ENCODE results near the gene PIP4K2A.
"Not testable (repeated sequence)": the region's sequence is repeated elsewhere in the genome, so short reads cannot be mapped to it uniquely, and the experiment has no call there.

PIP4K2A gene

DNA sequence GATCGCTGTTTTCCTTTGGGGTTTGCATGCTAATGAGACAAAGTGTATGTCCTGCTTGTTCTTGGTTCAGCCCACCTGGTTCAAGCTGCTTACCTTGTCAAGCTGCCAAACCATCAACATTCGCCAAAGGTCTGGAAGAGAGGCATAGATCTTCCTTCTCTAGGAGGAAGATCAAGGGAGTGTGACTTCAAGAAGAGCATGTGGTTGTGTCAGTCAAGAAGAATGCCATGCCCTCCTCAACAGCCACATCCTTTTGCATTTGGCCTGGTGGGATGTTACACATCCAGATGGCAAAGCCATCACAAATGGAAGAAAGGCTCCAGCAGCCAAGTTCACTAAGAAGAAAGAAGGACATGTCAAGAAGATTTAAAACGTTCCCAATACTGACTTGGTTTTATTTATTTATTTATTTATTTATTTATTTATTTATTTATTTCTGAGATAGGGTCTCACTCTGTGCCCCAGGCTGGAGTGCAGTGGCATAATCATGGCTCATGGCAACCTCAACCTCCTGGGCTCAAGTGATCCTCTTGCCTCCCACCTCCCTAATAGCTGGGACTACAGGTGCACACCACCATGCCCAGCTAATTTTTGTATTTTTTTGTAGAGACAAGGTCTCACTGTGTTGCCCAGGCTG is 5.1 kb upstream of the PIP4K2A start:
- no peak for DNase-seq (ENCODE audit: low spot score)

- not testable (repeated sequence) for DNase-seq (ENCODE audit: low spot score)
Observed at GRCh38 chr10:22718659-22719058, 4.3 kb upstream of the PIP4K2A start.

GRCh38 chr10:22717728-22718127 is 3.4 kb upstream of the PIP4K2A start:
- DNase-seq (ENCODE audit: low spot score), result no peak

GRCh38 chr10:22716943-22717342 is 2.6 kb upstream of the PIP4K2A start:
- DNase-seq (ENCODE audit: low spot score), result no peak

DNA sequence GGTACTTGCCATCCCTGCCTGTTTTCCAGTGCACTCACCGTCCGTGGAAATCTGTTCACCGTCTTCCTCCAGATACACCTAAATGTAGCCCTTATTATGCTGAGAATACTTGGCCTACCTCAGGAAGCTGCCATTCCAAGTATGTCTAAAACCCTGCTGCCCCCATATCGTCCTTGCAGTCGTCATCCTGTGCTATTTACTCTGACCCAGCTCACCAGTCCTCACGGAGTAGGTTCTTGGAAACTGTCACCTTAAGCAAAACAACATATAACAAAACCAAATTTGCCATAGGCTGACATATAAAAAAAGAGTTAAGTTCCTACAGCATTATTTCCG is 880 bp upstream of the PIP4K2A start:
- no peak for DNase-seq (ENCODE audit: low spot score)

DNA sequence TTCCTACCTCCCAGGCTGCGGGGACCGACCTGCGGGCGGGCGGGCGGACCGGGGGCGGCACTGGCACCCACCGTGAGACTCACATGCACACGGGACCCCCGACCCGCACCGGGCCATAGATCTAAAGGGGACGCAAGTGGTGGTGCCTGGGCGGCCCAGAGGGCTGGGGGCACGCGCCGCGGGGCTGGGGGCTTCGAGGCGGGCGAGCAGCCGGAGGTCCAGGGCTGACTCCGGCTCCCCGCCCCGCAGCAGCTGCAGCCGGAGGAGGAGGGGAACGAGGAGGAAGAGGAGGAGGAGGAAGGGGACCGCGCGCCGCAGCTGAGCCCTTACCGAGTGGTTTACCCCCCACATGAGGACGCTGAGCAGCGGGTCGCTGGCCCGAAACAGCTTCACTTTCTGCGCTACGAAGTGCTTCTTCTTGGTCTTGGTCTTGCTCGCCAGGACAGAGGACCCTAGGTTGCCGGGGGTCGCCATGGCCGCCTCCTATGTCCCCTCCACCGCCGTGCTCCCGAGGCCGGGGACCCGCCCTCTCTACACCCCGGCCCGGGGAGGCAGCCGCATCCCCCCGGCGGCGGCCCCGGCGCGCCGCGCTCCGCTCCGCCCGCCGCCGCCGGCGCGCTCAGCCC is 412 bp downstream of the PIP4K2A start:
- DNase-seq (ENCODE audit: low spot score), result peak; percentile 63

DNA sequence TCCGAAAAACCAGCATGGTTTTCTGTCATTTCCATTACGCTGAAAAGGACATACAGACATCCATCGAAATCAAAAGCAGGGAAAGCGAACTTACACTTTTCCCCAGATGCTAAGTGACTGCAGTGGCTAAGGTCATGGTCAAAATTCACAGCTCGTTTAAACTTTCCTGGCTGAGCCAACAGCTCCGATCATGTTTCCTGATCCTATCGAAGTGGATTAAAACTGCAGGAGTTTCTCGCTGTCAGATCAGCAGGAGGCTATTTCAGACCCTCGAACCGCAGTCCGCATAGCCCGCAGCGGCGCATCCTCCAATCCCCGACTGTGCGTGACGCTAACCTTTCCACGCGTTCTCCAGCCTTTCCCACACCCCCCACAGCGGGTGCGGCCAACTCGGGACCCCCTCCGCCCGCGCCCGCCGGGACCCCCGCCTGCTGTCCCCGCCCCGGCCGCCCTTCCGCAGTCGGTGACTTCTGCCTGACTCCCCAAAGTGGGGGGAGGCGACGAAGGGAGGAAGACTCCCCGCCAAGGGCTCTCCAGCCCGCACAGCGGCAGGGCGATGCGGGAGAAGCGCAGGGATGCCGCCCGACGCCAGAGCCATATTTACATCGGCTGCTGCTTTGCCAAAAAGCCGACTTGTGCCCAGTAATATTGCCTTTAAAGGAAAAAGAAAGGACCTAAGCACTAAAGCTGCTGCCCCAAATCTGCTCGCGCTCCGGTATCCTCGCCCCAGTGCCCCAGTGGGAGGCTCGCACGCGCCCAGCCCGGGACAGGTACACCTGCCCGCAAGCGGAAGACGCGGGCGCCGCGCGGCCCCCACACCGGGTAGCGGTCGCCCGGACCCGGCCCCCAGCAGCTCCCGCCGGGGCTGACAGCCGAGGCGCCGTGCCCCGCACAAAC is 1.2 kb downstream of the PIP4K2A start:
- peak; percentile 60 for DNase-seq (ENCODE audit: low spot score)

DNA sequence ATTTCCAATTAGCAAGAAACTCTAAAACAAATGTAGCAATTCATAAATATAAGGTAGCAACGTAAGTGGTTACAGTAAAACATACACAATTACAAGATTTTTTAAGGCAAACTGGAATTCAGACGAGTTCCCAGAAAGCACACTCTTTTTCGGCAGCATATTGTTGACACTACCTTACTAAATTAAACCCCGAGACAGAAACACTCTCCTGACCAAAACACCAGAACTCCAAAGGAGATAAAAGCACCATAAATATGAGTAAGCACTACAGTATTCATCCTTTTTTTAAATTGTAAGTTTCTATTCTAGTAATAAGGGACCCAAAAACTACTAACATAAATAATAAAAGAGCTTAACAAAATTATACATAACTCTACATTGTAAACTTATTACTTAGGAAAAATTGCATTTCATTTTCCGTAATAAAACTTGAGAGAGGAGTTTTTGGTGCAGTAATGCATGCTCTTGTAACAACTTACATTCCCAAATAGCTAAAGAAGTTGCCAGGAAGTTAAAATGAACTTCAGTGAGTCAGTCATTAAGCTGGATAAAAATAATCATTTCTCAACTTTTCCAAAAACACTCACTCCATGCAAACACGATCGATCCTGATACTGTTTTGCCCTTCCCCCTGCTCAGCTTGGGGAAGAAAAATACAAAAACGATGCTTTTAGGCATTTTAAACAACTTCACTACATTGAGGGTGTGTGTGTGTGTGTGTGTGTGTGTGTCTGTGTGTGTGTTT is 2.0 kb downstream of the PIP4K2A start:
- no peak for DNase-seq (ENCODE audit: low spot score)

- no peak for DNase-seq (ENCODE audit: low spot score)
Observed at GRCh38 chr10:22711373-22711772, 3.0 kb downstream of the PIP4K2A start.

- no peak for DNase-seq (ENCODE audit: low spot score)
Observed at GRCh38 chr10:22710139-22710745, 4.1 kb downstream of the PIP4K2A start.

GRCh38 chr10:22708772-22709171 is 5.6 kb downstream of the PIP4K2A start:
- no peak for DNase-seq (ENCODE audit: low spot score)

DNA sequence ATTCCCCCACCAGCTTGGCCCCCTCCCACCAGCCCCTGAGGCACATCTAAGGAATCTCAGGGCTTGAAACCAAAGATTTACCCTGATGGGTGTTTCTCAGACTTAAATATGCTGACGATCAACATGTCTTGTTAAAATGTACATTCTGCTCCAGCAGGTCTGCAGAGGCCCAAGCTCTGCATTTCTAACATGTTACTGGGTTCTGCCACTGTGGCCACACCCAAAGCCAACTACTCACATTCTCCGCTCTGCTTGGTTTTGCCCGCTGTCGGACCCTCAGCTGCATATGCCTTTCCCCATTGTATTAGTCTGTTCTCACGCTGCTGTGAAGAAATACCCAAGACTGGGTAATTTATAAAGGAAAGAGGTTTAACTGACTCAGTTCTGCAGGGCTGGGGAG is 8.9 kb downstream of the PIP4K2A start:
- no peak for DNase-seq (ENCODE audit: low spot score)

DNA sequence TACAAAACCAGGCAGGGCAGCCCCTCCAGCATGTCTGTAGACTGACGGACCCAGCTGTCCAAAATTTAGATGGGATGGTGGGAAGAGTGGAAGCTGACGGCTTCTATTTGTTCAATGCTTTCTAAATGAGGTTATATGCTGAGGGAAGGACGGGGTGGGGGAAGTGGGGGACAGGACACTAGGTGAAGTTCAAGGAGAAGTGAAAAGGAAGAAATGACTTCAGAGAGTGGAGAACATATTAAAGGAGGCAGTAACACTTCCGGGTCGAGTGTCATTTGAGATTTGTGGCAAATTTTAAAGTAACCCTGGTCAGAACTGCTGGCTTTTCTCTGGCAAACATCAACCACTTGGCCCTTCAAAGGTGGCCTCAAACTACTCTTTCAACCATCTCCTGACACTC is 9.4 kb downstream of the PIP4K2A start:
- no peak for DNase-seq (ENCODE audit: low spot score)

DNA sequence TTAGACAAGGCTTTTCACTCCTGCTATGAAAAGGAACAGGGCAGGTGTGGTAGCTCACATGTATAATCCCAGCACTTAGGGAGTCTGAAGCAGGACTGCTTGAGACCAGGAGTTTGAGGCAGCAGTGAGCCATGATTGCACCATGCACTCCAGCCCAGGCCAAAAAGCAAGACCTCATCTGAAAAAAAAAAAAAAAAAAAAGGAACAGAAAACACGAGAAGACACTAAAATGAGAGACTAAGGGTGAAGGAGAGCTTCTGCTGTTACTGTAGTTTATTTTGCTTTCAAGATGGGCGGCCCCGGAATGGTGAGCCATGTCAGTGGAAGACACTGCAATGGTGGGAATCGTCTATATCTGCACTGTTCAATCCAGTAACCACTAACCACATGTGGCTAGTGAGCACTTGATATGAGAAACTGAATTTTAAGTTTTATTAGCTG is 9.9 kb downstream of the PIP4K2A start:
- DNase-seq (ENCODE audit: low spot score), result no peak

DNA sequence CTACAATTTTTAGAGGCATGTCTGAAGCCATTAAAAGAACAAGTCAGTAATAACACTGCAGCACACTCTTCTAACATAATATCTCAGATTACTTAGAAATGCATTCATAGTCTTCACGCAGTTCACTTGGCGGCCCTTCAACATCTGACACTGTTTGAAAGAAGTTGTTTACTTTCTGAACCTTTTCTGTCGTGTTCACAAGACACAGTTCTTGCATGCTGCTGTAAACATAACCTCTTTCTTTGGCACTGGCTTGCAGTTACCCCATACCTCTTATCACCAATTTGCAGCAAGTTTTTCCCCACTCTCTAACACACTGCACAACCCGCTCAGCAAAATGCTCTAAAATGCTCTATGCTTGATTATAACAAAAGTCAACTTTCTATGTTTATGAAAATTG is 12.0 kb downstream of the PIP4K2A start:
- DNase-seq (ENCODE audit: low spot score), result no peak

DNA sequence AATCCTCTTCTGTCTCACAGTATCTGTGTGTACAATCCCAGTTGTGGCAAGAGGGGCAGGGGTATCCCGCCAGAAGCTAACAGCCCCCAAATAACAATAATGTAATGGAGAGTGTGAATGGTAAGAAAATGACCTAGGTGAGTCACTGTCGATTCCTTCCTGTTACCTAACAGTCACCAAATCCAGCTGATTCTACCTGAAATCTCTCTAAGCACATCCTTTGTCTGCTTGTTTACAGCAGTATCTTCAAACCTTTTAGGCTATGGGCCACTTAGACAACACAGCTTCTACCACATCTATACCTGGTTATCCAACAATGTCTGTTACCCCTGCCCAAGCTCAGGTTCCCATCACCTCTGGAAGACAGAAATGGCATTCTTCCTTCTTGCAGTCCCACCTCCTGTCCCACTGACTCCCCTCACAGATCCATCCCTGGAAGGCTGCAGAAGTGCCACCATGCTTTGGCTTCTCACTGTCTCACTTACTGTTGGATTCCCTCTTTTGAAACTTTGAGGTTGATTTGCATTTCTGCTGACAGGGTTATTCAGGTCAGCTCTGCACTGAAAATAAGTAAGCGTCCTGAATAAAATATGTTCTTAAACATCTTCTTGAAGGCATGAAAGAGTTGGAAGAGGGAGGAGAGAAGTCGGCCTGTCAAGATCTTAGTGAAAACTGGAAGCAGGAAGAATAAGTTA is 13.1 kb downstream of the PIP4K2A start:
- DNase-seq (ENCODE audit: low spot score), result no peak

DNA sequence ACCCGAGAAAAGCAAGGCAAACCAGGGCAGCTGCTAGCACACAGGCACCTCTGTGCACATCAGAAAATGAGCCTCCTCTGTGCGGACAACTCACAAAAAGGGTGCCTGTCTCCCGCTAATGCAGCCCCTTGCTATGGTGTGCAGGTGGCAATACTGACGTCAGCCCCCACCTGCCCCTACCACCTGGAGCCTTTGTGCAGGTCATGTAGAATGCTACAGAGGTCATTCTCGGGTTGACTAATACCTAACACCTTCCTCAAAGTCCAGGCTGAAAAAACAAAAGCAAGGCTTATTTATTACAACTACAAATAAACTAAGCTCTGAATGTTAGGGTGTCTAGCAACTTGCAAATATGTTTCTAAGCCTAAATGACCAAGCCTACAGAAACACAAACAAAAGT is 13.9 kb downstream of the PIP4K2A start:
- DNase-seq (ENCODE audit: low spot score), result no peak

DNA sequence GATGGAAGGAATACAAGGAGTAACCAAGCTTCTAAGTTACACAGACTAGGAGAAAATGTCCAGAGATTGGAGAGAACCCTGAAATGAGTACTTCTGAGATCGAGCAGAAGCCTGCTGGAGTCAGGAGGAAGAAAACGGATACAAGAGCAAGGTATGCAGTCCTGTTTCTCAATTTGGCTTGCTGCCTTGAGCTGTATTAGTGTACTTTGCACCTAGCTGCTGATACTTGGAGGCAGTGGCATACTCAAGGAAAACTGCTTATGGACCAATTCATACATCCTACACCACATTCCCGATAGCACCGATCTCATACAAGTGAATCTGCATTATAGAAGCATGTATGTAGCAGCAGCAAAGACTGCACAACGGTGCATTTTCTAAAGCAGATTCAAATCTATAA is 14.4 kb downstream of the PIP4K2A start:
- DNase-seq (ENCODE audit: low spot score), result no peak

DNA sequence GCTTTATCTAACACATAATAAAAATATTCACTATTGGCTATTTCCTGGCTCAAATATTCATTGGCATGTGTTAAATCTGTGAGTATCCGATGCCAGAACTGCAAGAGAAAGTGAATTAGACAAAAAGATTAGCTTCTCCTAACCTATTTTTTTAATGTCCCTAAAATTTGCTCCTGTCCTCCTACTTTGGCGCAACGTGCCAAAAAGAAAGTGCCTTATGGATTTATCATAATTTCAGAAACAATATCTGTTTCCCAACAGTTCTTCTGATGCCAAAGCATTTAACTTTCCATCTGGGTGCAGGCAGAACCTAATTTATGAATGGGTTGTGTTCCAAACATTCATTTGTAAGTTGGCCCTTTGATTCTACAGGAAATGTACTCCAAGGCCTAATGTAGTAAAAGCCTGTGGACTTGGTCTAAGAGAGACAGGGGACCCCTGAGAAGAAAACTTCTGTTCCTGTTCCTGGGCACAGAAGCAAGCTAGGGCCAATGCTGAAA is 15.4 kb downstream of the PIP4K2A start:
- DNase-seq (ENCODE audit: low spot score), result no peak

DNA sequence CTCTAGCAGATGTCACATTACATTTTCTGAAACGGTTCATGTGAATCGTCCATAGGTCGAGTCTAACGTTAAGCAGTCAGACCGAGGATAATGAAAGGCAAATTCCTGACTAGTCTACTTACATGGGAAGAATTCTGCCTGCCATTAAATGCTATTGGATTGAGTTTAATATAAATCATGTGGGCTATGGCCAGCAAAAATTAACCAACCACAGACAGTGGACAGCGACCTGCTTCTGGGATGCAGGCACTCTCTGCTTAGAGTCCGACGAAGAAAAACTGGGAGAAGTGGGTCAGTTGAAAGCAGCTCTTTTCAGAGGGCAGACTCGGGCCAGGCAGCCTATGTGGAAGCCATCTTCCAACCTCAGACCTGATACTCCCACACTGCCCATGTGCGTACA is 16.6 kb downstream of the PIP4K2A start:
- no peak for DNase-seq (ENCODE audit: low spot score)

GRCh38 chr10:22697101-22697500 is 17.3 kb downstream of the PIP4K2A start:
- DNase-seq (ENCODE audit: low spot score), result no peak

All from ecto neural progenitor cell (in vitro differentiated cells).